ENCODE results near the gene CRB2.

The CRB2 gene

DNA sequence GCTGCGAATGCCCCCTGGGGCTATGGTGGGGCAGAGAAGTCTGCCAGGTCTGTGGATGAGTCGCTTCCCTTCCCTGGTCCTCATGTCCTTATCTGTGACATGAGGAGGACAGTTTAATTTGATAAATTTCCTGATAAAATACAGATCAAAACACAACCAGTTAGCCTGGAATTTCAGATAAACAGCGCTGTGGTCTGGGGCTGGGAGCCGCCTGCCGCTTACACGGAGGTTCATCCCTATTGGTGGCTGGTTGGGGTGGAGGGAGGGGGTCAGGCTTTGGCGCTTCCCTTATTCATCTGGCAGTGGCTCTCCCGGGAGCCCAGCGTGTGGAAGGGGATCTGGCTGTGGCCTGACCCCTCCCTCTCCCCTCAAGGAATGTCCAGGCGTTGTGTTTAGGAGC, 17.9 kb downstream of the CRB2 start:
- DNase-seq (ENCODE audit: low read depth) = no peak
- TF ChIP-seq, protein P1, sequence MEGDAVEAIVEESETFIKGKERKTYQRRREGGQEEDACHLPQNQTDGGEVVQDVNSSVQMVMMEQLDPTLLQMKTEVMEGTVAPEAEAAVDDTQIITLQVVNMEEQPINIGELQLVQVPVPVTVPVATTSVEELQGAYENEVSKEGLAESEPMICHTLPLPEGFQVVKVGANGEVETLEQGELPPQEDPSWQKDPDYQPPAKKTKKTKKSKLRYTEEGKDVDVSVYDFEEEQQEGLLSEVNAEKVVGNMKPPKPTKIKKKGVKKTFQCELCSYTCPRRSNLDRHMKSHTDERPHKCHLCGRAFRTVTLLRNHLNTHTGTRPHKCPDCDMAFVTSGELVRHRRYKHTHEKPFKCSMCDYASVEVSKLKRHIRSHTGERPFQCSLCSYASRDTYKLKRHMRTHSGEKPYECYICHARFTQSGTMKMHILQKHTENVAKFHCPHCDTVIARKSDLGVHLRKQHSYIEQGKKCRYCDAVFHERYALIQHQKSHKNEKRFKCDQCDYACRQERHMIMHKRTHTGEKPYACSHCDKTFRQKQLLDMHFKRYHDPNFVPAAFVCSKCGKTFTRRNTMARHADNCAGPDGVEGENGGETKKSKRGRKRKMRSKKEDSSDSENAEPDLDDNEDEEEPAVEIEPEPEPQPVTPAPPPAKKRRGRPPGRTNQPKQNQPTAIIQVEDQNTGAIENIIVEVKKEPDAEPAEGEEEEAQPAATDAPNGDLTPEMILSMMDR (IDR thresholded peaks at IDR 0.05; ENCODE audit: control insufficient read depth, insufficient read depth, low read depth, low read length, missing control alignments) = no peak
- H3K4me3 ChIP-seq (ENCODE audit: control insufficient read depth, low read depth, low read length) = no peak overlapping the region

DNA sequence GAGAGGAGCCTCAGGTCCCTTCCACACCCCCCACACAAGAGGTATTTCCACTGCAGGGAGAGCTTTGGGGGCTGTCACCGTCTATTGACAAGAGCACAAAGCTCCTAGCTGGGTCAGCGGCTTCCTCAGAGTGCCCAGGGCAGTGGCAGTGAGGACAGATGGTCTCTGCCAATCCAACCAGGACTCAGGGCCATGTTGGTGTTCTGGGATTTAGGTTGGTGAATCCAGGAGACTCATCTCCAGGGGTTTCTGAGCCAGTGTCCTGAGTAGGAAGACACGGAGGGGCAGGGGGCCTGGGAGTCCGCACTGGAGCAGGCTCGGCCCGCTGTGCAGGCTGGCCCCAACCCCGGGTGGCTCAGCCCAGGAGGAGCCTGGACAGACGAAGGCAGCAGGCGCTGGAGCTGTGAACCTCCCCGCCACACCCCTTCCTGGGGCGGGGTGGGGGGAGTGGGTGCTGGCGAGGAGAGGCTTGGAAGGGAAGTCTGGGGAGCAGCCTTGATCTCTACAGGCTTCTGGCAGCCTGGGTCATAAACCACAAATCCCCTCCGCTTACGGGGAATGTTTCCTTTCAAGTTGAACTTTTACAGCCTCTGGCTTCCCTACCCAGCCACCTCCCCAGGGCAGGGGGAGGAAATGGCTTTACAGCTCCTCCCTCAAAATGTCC, 19.6 kb downstream of the CRB2 start:
- no peak for DNase-seq (ENCODE audit: low read depth)
- H3K4me3 ChIP-seq (ENCODE audit: control insufficient read depth, low read depth, low read length) = no peak overlapping the region
- TF ChIP-seq, protein P1 (IDR thresholded peaks at IDR 0.05; ENCODE audit: control insufficient read depth, insufficient read depth, low read depth, low read length, missing control alignments) = no peak

DNA sequence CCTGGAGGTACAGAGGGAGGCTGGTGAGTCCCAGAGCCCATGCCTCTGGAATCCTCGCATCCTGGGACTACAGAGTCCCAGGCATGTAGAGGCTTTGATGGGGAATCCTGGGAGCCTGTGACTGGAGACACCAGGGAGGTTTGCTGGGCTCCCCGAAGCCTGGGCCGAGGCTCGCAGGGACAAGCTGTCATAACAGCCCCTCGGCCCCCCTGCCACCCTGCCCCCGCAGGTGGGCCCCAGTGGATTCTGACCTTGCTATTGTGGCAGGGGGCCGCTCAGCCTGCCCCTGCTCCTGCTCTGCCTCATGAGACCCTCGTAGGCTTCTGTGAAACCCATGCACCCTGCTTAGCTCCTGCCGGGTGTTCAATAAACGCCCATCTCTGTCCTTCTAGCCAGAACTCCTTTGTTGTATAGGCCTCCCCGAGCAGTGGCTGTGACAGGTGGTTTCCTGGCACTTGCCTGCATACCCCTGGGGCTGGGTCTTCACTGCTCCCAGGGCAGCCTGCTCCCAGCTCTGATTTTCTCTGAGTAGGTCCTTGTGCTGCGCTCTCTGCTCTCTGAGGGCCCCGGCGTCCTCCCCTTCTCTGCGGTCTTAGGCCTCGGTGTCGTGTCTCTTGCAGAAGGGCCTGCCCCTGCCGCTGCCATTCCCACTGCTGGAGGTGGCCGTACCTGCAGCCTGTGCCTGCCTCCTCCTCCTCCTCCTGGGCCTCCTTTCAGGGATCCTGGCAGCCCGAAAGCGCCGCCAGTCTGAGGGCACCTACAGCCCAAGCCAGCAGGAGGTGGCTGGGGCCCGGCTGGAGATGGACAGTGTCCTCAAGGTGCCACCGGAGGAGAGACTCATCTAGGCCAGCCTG, 20.4 kb downstream of the CRB2 start:
- no peak overlapping the region for H3K4me3 ChIP-seq (ENCODE audit: control insufficient read depth, low read depth, low read length)
- DNase-seq (ENCODE audit: low read depth) = no peak
- TF ChIP-seq, protein P1 (IDR thresholded peaks at IDR 0.05; ENCODE audit: control insufficient read depth, insufficient read depth, low read depth, low read length, missing control alignments) = no peak

DNA sequence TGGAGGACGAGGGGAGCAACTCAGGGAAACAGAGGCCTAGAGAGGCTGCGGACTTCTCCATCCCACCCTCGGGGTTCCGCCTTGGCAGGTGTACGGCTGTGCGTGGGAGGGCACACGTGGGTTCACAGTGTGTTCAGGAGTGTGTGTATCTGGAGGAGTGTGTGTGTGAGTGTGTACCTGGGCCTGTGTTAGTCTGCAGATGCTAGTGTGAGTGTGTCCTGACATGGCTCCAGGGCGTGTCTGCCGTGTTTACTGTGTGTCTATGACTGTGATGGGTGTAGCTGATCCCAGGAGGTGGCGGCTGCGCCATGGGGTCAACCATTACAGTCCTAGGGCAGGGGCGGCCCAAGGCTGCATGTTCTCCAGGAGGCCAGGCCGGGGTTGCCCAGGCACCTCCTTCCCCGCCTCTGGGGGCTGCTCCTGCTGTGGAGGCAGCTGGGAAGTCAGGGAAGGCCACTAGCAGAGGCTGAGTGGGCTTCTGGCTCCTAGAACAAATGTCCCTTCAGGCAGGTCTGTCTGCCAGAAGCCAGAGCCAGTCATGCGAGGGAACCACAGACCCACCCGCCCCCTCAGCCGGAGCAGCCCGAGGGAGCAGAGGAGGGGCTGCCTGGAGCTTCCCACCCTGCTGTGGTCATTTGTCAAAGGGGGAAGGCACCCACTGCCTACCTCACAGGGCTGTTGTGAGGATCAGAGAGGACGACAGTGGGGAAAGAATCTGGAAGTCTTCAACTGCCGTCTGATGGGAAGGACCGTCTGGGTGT, 21.4 kb downstream of the CRB2 start:
- TF ChIP-seq, protein P1 (IDR thresholded peaks at IDR 0.05; ENCODE audit: control insufficient read depth, insufficient read depth, low read depth, low read length, missing control alignments) = no peak
- DNase-seq (ENCODE audit: low read depth) = no peak
- H3K4me3 ChIP-seq (ENCODE audit: control insufficient read depth, low read depth, low read length) = no peak overlapping the region

DNA sequence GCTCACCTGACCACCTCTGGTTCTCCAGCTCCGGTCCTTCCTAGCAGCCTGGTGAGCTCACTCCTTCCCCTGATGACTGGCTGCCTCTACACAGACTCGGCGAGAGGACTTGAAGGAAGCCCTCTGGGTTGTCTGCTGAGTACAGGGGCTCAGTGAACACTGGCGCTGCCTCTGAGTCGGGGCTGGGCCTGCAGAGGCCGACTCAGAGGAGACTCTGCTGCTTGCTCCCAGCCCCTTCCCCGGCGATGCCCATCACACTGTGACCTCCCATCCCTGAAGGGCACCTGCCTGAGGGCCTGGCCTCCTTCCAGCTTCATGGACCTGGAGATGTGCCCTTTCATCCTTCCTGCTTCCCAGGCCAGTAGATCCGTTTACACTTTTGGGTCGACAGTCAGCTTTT, 22.0 kb downstream of the CRB2 start:
- H3K4me3 ChIP-seq (ENCODE audit: control insufficient read depth, low read depth, low read length) = no peak overlapping the region
- no peak for DNase-seq (ENCODE audit: low read depth)
- TF ChIP-seq, protein P1 (IDR thresholded peaks at IDR 0.05; ENCODE audit: control insufficient read depth, insufficient read depth, low read depth, low read length, missing control alignments) = no peak

DNA sequence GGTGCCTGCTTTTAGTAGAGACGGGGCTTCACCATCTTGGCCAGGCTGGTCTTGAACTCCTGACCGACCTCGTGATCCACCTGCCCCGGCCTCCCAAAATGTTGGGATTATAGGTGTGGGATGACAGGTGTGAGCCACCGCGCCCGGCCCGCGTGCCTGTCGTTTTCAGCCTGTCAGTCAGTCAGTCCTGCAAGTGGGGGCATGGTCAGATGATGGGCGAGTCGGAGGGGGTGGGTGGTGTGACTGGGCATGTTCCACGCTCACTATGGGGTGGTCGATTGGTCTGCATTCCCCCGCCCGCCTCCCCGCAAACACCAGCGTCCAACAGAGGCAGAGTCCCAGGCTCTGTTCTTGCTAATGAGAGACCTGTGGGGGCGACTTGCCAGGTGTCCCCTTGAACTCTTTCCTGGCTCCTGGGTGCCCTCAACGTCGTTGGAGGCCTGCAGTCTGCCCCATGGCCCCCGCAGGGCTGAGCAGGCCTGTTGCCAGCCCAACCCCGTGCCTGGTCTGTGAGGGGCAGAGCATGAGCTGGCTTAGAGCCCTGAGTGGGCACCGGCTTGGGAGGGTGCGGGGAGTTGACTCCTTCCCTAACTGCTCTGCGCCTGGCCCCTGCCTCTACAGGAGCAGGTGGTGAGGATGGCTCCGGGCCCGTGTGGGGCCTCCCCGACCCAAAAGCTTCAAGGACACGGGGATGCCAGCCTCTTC, 23.1 kb downstream of the CRB2 start:
- TF ChIP-seq, protein P1 (IDR thresholded peaks at IDR 0.05; ENCODE audit: control insufficient read depth, insufficient read depth, low read depth, low read length, missing control alignments) = no peak
- no peak for DNase-seq (ENCODE audit: low read depth)
- no peak overlapping the region for H3K4me3 ChIP-seq (ENCODE audit: control insufficient read depth, low read depth, low read length)
